Activated CD4-positive, alpha-beta T cell treated with anti-CD3 and anti-CD28 coated beads, Interleukin-2, Interleukin-4, amounts not matched to agents 100 ng/mL and 50 ng/mL, durations not matched to agents 16 hours and 8 hours (primary cell): Measurements from ENCODE around the gene TESMIN.

Experiments
- DNase-seq: peaks from one replicate; pipeline ENCODE4 v3.0.0-alpha.2; 2020; ENCODE audit warnings: low spot score

Gene TESMIN

GRCh38 chr11:68683121-68683520 is 68.2 kb downstream of the TESMIN start:
- DNase-seq: no peak

- no peak for DNase-seq
Observed at GRCh38 chr11:68682531-68682961, 68.8 kb downstream of the TESMIN start.

GRCh38 chr11:68680541-68681231 is 70.6 kb downstream of the TESMIN start:
- no peak for DNase-seq

GRCh38 chr11:68678031-68678441 is 73.3 kb downstream of the TESMIN start:
- DNase-seq: no peak

- DNase-seq: no peak
Observed at GRCh38 chr11:68677432-68677831, 73.9 kb downstream of the TESMIN start.

- DNase-seq: no peak
Observed at GRCh38 chr11:68674461-68674860, 76.9 kb downstream of the TESMIN start.

- DNase-seq: no peak
Observed at GRCh38 chr11:68673991-68674390, 77.3 kb downstream of the TESMIN start.

GRCh38 chr11:68673306-68673945 is 77.9 kb downstream of the TESMIN start:
- DNase-seq: no peak

- no peak for DNase-seq
Observed at GRCh38 chr11:68670208-68670992, 80.9 kb downstream of the TESMIN start.

- DNase-seq: no peak
Observed at GRCh38 chr11:68669301-68670090, 81.8 kb downstream of the TESMIN start.

- no peak for DNase-seq
Observed at GRCh38 chr11:68667511-68668500, 83.5 kb downstream of the TESMIN start.

GRCh38 chr11:68666849-68667248 is 84.5 kb downstream of the TESMIN start:
- DNase-seq: no peak

- DNase-seq: no peak
Observed at GRCh38 chr11:68665436-68665835, 85.9 kb downstream of the TESMIN start.

GRCh38 chr11:68664906-68665305 is 86.4 kb downstream of the TESMIN start:
- no peak for DNase-seq

- no peak for DNase-seq
Observed at GRCh38 chr11:68664141-68664540, 87.2 kb downstream of the TESMIN start.

- no peak for DNase-seq
Observed at GRCh38 chr11:68663482-68664010, 87.8 kb downstream of the TESMIN start.

GRCh38 chr11:68661697-68662603 is 89.4 kb downstream of the TESMIN start:
- DNase-seq: no peak

GRCh38 chr11:68661014-68661413 is 90.3 kb downstream of the TESMIN start:
- DNase-seq: no peak

- no peak for DNase-seq
Observed at GRCh38 chr11:68660066-68660810, 91.1 kb downstream of the TESMIN start.
